Retina (tissue), 1 donor: ENCODE data around the gene TAL2.

Experiments used
- DNase-seq: peaks from one replicate; pipeline ENCODE4 v3.0.0-alpha.2; 2016

The TAL2 gene

GRCh38 chr9:105711867-105712266 lies 49.6 kb downstream of the TAL2 start:
- DNase-seq: no peak

- no peak for DNase-seq
These were observed 50.0 kb downstream of the TAL2 start for GRCh38 chr9:105712297-105712696.
